NCI-H2081 treated with DMSO at 0.1 percent for 48 hours (cell line): ENCODE data around the gene C1orf210.

ENCODE experiments used
- DNase-seq: peaks from one replicate; lab custom pipeline; 2025; lab: John Stamatoyannopoulos, UW

The C1orf210 gene

GRCh38 chr1:43294761-43295160, 9.4 kb upstream of the C1orf210 start:
- DNase-seq = no peak

DNA sequence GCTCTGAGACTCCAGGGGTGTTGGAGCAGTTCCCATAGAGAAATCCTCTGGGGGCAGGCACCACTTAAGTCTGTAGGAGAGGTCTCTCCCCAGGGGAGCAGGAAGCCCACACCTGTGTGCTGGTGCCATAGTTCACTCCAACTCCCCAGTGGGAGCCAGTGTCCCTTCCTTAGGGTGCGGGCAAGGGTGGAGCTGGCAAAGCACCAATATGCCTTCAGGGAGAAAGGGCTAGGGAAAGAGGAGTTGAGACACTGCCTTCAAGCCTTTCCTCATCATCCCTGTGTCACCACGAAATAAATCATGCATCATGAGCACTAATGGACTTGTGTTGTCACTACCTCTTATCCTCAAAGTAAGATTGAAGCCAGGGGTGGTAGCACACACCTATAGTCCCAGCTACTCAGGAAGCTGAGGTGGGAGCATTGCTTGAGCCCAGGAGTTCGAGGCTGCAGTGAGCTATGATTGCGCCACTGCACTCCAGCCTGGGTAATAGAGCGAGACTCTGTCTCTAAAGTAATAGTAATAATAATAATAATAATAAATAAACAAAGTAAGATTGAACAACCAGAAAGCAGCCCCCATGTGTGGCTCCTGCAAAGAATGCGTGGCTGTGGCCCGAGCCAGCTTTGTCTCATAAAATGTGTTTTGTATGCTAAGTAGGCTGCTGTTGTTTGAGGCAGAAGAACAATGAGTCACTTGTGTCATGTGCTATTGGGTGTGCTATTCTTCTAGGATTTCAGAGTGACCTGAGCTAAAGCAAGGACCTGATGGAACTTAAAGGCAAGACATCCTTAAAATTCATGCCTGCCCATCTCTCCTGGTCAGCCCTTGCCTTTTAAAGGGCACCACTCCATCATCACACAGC, 8.7 kb upstream of the C1orf210 start:
- DNase-seq = no peak

DNA sequence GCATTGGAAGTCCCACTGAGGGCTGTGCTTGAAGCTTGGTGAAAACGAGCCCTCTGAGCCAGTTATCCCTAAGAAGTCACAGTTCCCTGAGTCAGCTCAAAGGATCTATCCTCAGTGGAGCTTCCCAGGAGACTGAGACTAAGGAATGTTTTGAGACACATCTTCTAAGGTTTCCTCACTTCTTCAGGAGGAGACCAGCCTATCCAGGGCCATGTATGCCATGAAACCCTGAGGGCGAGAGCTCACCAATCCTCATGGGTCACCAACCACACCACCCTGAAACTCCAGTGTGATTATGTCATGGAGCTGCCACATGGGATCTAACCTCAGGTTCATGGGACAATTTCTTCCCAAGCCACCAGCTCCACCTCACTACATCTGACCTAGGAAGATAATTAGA, 7.8 kb upstream of the C1orf210 start:
- DNase-seq = no peak

DNA sequence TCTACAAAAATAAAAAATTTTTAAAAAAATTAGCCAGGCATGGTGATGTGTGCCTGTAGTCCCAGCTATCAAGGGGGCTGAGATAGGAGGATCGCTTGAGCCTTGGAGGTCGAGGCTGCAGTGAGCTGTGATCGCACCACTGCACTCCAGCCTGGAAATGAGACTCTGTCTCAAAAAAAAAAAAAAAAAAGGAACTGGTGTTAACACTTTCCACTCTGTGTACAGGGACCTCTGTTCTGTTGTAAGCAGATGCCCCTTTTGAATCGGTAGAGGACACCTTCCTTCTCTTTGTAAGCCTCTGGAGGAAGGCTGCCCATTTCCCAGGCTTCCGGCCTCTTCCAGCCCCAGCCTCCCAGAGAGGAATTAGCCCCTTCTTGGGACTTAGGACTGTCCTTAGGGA, 7.3 kb upstream of the C1orf210 start:
- DNase-seq = no peak

DNA sequence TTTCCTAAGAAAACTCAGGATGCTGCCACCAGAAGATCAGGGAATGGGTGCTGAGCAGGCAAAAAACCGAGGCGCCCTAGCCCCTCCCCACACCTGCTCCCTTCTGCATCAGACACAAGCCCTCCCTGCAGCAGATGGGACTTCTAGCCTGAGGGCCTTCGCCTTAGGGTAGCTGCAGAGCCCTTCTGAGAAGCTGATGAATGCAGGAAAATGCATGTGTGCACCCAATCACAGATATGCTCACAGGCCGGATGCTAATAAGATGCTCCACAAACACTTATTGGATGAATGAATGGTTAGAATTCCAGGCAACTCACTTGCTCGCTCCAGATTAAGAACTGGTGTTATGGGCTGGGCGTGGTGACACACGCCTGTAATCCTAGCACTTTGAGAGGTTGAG, 6.8 kb upstream of the C1orf210 start:
- no peak for DNase-seq

- DNase-seq = no peak
These were observed 3.7 kb upstream of the C1orf210 start for GRCh38 chr1:43288785-43289706.

DNA sequence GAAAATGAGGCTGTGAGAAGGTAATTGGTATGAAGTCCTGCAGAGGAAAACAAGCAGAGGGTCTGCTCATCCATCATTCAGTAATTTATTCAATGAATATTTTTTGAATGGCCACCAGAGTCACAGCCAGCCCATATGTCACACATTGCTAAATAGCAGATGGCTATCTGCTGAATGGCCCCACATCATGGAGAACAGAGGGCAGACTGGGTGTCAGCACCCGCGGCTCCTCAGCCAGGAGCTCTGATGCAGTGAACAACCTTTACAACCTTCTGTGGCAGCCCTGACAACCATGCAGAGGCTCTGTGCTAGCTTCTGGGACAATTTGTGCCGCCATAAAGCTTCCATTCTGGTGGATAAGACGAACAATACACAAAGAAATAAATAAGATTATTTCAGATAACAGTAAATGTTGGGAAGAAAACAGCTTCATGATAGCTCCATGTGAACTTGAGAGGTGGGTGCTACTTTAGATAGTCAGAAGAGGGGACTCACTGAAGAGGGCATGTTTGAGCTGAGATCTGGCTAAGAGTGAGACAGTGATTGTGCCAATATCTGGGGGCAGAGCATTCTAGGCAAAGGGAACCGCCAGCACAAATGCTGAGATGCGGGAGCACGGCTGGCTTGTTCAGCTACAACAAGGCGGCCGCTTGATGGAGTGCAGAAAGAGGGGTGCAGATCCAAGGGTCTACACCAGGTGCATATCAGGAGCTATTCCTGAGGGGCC, 2.8 kb upstream of the C1orf210 start:
- DNase-seq = no peak

DNA sequence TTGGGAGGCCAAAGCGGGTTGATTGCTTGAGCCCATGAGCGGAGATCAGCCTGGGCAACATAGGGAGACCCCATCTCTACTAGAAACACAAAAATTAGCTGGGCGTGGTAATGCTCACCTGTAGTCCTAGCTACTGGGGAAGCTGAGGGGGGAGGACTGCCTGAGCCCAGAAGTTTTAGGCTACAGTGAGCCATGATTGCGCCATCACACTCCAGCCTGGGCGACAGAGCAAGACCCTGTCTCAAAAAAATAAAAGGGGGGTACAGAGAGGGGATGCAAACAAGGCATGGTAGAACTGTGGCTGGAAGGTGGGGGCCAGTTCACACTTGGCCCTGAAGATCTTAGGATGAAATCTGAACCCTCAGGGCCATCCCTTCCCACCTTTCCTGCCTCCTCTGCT, 1.2 kb upstream of the C1orf210 start:
- no peak for DNase-seq

- DNase-seq = no peak
These were observed 734 bp upstream of the C1orf210 start for GRCh38 chr1:43286115-43286514.

GRCh38 chr1:43284546-43285110, 753 bp downstream of the C1orf210 start:
- DNase-seq = no peak

DNA sequence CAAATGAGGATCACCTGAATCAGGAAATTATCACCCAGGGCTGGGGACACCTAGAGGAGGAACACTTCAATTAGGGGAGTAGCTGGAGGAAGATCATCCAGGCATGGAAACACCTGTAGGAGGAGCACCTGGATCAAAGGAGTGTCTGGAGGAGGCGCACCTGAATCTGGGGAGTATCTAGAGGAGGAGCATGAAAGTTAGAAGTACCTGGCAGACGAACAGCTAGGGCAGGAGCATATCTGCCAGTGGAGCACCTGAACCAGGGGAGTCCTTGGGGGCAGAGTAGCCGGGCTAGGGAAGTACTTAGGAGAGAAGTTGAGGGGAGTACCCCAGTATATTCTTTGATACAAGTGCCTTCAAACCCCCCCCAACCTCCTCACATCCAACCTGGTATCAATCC, 1.3 kb downstream of the C1orf210 start:
- DNase-seq = no peak

DNA sequence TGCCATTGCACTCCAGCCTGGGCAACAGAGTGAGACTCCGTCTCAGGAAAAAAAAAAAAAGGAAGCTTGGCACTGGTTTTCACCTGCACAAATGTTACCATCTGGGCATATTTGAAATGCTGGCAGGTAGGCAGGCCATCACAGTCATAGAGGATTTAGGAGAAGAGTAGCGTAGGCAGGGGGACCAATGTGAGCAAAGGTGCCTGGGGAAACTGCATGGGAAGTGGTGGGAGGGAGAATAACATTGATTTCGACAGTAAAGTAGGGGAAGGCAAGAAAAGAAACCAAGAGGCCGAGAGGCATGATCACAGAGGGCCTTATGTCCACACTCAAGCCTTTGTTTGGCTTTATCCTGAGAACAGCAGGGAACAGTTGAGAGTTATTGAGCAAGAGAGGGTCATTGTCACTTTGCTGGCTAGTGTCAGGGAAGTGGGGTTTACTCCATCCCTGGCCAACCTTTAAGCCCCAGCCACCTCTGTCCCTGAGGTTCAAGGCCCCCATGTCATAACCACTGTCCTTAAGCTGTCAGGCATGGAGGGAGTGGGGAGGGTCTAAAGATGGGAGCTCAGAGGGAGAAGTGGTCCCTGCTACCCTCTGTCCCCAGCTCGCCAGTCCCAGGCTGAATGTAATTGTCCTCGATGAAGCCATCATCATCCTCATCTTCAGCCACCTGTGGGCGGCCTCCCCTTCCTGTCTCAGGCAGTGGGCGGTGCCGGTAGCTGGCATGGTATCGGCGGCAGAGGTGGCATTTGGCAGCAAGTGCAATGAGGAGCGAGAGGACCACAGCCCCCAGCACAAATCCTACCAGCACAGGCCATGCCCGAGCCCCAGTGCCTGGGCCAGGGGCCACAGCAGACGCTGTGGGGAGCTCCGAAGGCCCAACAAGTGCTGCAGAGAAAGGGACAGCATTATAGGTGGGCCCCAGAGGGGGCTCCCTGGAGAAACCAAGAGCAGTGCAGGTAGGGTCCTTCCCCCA, 2.9 kb downstream of the C1orf210 start:
- DNase-seq = no peak

DNA sequence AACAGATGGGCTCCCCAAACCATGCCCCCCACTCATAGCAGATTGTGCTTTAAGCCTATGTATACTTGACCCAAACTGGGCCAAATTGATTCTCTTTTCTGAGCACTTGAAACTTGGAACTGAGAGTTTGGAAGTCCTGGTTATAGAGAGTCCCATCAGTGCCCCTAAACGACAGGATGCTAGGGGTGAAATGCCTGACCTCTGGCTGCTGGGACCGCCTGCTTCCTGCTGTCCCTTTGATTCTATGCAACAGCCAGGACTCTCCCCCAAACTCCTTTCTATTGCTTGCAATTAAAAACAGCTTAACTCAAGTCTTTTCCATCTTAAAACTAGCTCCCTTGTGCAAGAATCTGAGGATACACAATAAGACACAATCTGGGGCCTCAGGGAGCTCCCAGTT, 4.7 kb downstream of the C1orf210 start:
- no peak for DNase-seq

GRCh38 chr1:43279666-43280065, 5.7 kb downstream of the C1orf210 start:
- DNase-seq = no peak

DNA sequence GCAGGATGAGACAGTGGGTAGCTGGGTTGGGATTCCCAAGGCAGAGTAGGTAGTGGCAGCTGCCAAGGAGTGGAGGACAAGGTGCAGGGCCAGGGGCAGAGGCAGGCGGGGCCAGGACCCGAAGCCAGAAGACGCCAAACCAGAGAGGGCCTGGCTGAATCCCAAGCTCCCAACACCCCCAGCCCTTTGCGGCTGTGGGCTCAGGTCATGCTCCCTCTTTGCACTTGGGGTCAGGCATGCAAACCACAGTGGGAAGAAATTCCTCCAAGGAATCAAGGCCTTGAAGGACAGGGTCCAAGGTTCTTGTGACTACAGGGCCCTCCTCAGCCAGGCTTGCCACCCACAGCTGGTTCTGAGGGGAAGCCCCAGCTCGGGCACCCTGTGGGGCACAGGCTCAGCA, 6.2 kb downstream of the C1orf210 start:
- no peak for DNase-seq

GRCh38 chr1:43277116-43277876, 8.1 kb downstream of the C1orf210 start:
- DNase-seq = no peak

- no peak for DNase-seq
These were observed 8.7 kb downstream of the C1orf210 start for GRCh38 chr1:43276673-43277072.

- no peak for DNase-seq
These were observed 9.4 kb downstream of the C1orf210 start for GRCh38 chr1:43275826-43276620.

- no peak for DNase-seq
These were observed 10.6 kb downstream of the C1orf210 start for GRCh38 chr1:43274804-43275180.
